Stimulated activated naive CD8-positive, alpha-beta T cell treated with anti-CD3 and anti-CD28 coated beads, Interleukin-15, Interleukin-2, amounts not matched to agents 100 U/mL and 50 U/mL, for 24 hours (primary cell): ENCODE results near the gene ERP29.
"Not testable (repeated sequence)": the region's sequence is repeated elsewhere in the genome, so short reads cannot be mapped to it uniquely, and the experiment has no call there.

Experiments used
- ATAC-seq: fragments of 150-1000 bp; cut with Tn5 transposase; one replicate; pipeline ENCODE4 v1.10.0; 2021
- DNase-seq: peaks from one replicate; pipeline ENCODE4 v3.0.0; 2021

The ERP29 gene

DNA sequence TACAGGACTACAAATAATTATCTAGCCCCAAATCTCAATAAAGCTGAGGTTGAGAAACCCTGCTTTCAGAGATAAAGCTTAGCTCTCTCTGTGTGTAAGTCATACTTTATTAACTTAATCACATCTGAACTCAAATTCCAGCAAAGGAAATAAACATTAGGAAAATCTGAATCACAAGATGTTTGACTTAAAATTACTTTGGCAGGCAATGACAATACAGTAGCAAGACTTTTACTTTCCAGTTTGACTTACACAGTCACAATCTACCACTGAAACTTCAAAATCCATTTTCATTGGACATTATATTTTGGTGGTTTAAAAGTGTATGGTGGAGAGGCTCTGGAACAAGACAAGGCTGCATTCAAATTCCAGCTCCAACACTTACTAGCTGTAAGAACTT is 11.7 kb upstream of the ERP29 start:
- DNase-seq: no peak
- peak; percentile 85 for ATAC-seq

DNA sequence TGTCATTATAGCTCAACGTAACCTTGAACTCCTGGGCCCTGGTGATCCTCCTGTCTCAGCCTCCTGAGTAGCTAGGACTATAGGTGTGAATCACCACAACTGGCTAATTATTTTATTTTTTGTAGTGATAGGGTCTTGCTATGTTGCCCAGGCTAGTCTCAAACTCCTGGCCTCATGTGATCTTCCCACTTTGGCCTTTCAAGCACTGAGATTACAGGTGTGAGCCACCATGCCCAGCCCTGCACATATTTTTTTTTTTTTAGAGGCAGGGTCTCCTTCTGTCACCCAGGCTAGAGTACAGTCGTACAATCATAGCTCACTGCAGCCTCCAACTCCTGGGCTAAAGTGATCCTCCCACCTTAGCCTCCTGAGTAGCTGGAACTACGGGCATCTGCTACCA is 9.2 kb upstream of the ERP29 start:
- ATAC-seq: no peak

DNA sequence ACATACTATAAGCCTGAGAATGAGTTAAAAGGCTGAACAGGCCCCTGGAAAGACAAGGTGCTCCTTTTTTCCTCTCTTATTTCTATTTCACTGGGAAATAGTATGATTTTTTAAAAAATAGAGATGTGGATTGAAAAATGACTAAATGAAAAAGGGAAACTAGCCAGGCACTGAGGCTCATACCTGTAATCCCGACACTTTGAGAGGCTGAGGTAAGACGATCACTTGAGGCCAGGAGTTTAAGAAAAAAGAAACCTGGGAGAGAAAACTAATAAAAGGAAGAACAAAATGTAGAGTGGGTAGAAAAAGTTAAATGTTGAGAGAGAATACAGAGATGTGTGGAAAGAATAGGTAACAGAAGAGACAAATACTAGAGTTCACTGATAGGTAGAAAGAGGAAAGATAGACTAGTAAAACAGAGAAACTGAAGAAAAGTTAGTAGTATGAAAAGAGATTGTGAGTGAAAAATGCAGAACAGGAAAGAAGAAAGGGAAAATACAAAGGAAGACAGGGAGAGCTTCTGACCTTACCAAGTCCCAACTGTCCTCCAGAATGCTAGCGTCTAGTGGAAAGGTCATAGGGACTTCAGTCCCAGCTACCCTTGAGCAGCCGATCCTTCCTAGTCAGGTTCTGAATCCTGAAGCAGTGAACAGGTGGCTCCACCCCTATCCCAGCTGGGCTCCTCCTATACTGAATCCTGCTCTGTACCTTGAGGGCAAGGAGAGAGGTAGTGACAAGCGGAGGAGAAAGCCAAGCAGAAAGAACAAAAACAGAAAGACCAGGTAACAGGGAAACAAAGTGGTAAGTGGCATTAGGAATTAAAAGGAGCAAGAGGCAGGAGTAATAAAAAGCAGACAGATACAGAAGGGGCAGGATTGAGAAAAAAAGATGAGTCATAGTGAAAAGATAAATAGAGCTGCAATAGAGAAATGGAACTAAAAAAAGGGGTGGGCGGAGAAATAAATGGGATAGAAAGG is 7.5 kb upstream of the ERP29 start:
- DNase-seq (no peak), ATAC-seq (no peak)

More for the DNA sequence above, 9.2 kb upstream of the ERP29 start:
- DNase-seq: no peak

DNA sequence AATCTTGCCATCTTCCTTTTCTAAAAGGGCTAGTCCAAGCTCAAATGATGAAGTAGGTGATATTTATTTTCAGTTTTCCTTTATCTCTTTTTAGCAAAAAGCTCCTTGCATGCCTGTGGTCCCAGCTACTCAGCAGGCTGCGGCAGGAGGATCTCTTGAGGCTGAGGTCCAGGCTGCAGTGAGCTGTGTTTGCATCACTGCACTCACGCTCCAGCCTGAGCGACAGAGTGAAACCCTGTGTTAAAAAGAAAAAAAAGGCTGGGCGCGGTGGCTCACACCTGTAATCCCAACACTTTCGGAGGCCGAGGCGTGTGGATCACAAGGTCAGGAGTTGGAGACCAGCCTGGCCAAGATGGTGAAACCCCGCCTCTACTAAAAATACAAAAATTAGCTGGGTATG is 5.3 kb upstream of the ERP29 start:
- DNase-seq (no peak), ATAC-seq (no peak)

DNA sequence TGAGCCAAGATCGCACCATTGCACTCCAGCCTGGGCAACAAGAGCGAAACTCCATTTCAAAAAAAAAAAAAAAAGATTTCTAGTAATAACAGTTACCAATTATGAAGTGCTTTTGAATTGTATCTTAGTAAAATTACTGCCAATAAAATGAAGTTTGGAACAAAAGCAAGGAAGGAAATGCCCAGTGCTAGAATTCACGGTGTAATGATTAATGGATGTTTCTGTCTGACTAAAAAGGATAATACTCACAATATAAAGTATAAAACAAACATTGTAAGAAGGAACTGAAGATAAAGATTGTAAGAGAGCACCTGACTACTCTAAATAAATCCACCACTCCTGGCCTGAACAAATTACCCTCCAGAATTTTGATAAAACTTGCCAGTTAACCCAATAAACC is 4.3 kb upstream of the ERP29 start:
- no peak for ATAC-seq

DNA sequence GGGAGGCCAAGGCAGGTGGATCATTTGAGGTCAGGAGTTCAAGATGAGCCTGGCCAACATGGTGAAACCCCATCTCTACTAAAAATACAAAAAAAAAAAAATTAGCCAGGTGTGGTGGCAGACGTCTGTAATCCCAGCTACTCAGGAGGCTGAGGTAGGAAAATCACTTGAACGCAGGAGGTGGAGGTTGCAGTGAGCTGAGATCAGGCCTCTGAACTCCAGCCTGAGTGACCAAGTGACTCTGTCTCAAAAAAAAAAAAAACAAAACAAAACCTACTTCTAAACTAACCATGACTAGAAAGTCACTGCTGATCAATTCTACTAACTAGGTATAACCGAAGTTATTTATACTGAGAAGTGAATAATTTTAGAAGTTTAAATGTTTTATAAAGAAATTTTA is 3.6 kb upstream of the ERP29 start:
- not testable (repeated sequence) for DNase-seq, ATAC-seq

More for the DNA sequence above, 4.3 kb upstream of the ERP29 start:
- DNase-seq: no peak

DNA sequence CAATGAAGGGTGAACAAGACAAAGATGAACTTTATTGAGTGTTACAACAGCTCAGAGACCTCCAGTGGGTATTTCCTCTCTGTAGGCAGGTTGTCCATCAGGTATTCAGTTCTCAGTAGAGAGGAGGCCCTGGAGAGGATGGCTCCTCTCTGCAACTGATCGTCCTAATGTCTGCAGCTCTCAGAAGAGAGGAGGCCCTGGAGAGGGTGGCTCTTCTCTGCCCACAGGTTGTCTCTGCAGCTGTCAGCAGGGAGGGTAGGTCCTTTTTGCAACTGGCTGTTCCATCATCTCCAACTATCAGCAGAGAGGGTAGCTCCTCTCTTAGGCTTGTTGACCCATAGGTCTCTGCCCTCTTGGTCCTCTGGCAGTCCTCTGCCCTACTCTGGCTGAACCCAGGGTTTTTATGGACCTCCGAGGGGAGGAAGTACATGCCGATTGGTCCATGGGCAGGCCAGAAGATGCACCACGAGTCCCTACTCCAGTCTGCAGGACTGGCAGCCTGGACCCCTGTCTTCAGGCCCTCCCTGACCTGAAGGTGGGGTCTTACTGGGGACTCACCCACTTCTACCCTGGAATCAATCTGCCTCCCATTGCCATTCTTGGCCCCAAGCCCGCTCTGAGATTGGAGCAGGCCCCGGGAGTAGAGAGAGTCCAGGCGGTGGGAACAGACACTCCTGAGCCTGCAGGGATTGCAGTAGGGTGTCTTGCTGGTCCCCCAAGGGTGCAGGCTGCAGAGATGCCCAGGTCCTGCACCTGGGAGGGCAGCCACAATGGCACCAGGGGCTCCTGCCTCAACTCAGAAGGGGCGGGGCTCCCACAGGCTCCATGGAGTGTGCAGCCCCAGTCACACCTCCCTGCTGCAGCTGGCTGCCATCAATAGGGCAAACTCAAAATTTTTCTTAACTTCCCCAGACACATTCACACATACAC is 2.5 kb upstream of the ERP29 start:
- DNase-seq (no peak), ATAC-seq (no peak)

DNA sequence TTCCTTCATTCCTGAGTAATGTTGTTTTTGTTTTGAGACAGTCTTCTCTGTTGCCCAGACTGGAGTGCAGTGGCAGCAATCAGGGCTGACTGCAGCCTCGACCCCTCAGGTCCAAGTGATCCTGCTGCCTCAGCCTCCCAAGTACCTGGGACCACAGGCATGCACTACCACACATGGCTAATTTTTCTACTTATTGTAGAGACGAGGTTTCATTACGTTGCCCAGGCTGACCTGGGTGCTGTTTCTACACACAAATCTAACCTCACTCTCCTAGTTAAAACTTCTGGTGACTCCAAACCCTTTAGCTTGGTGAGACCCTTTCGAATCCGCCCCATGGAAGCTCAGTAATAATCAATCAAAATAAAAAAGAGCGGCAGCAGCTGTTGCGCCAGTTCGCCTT is 1.5 kb upstream of the ERP29 start:
- DNase-seq (no peak), ATAC-seq (no peak)

DNA sequence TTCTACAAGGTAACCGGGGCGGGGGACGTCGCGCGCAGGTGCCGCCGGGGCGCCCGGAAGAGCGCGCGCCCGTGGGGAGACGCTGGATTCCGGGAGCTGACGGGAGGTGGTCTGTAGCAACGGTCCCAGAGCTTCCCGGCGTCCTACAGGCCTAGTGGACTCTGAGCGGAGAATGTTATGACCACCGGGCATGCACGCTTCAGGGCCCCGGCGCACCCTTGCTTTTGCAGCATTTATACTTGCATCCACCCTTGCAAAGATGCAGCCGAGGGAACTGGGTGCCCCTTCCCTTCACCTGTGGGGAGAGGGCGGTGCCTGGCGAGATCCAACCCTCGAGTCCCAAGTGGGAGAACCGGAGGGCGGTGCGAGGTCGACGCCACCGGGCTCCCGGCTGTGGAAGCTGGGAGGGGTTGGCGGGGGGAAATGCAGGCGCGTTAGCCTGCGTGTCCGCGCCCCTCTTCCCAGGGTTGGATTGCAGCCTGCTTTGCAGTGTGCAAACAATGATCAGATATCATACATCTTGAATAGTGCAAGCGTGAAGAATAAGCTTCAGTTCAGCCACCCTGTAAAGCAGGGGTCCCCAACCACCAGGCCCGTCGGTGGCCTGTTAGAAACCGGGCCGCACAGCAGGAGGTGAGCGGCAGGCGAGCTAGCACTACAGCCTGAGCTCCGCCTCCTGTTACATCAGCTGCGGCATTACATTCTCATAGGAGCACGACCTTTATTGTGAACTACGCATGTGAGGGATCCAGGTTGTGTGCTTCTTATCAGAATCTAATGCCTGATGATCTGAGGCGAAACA is 576 bp downstream of the ERP29 start:
- DNase-seq (peak; percentile 78), ATAC-seq (peak; percentile 62)

DNA sequence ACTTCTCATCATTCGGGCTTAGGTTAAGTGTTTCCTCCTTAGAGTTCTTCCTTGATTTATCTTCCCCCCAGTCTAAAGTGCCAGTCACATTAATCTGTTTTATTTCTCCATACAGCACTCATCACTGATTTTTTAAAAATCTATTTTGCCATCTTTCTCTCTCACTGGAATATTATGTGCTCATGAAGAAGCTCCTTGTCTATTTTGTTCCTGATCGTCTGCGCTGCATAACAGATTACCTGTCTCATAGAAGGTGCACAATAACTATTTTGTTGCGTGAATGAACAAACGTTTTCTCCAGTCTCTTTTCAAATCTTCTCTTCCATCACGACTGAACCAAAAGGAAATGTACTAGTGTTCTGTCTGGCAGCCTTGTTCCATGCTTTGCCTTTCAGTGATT is 2.7 kb downstream of the ERP29 start:
- DNase-seq (no peak), ATAC-seq (no peak)

DNA sequence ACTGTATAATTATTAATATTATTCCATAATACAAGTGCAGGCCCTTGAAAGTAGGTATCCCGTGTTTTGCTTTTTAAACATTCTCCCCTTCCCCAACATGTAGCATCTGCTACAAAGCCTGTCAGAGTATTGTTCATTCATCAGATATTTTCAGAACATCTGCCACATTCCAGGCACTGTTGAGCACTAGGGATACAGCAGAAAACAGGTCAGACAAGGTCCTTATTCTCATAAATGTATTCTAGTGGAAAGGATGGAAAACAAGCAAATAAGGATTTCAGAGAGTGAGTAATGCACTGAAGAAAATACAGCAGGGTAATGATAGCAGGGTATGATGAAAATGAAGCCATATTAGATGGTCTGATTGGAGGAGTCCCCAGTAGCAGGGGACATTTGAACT is 3.8 kb downstream of the ERP29 start:
- ATAC-seq: no peak
- no peak for DNase-seq

DNA sequence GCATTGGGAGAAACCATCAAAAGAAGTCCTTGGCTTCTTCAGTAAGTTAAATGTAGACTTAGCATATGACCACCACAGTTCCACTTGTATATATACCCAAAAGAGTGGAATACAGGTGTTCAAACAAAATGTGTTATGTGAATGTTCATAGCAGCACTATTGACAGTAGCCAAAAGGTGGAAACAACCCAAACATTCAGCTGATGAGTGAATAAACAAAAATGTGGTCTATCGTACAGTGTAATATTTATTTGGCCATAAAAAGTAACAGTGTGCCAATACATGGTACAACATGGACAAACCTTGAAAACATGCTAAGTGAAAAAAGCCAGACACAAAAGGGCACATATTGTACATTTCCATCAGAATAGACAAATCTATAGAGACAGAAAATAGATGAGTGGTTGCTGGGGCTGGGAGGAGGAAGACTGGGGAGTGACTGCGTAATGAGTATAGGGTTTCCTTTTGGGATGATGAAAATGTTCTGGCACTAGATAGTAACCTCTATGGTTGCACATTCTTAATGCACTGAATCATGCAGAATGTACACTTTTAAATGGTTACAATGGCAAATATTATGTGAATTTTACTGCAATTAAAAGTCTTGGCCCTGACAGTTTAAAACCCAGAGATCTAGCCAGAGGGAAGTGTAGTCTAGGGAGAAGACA is 5.5 kb downstream of the ERP29 start:
- no peak for ATAC-seq
- no peak for DNase-seq

DNA sequence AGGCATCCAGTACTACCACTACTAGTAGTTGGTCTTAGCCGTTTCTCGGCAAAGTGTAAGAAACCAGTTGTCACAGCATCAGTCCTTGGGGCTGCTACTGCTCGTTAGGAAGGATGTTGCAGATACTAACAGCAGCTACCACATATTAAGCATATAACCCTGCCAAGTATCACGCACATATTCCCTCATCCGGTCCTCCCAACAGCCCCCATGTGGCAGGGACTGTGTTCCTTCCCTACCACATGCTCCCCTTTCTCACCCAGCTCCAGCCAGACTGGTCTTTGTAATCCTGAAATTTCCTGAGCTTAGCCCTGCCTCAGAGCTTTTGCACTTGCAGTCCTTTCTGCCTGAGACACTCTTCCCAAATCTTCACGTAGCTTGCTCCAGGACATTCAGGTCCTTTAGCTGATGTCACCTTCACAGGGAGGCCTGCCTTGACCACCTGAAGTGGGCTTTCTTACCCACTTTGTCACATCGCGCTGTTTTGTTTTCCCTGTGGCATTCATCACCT is 7.8 kb downstream of the ERP29 start:
- DNase-seq: no peak
- ATAC-seq: no peak

DNA sequence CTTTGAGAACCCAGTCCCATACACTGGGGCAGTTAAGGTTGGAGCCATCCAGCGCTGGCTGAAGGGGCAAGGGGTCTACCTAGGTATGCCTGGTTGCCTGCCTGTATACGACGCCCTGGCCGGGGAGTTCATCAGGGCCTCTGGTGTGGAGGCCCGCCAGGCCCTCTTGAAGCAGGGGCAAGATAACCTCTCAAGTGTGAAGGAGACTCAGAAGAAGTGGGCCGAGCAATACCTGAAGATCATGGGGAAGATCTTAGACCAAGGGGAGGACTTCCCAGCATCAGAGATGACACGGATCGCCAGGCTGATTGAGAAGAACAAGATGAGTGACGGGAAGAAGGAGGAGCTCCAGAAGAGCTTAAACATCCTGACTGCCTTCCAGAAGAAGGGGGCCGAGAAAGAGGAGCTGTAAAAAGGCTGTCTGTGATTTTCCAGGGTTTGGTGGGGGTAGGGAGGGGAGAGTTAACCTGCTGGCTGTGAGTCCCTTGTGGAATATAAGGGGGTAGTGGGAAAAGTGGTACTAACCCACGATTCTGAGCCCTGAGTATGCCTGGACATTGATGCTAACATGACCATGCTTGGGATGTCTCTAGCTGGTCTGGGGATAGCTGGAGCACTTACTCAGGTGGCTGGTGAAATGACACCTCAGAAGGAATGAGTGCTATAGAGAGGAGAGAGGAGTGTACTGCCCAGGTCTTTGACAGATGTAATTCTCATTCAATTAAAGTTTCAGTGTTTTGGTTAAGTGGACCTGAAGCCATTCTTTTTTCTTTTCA is 9.2 kb downstream of the ERP29 start:
- ATAC-seq (no peak), DNase-seq (no peak)

DNA sequence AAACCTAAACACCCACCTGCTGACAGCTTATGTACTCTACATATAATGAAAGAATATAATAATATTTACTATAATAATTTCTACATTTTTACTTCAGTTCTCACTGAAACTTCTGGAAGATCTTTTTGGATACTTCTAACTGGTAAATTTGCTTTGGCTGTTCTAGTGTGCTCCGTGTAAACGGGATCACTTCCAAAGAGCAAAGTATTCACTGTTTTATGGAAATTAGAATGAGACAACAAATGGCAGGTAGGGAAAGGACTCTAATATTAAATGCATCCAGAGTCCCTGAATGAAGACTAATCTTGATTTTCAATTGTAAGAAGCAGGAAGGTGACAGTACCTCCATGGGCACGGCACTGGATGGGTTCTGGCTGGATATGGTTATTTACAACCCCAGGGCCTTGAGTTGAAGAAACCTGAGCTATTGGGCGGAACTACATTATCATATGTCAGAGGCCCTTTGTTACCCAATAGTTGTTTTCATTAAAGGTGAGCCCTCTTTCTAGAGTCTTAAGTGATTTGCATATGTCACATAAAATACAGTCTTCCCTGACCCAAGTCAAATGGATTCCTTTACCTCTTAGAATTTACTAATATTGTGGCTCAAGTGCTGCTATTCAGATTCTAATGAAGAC is 10.7 kb downstream of the ERP29 start:
- no peak for DNase-seq
- no peak for ATAC-seq

DNA sequence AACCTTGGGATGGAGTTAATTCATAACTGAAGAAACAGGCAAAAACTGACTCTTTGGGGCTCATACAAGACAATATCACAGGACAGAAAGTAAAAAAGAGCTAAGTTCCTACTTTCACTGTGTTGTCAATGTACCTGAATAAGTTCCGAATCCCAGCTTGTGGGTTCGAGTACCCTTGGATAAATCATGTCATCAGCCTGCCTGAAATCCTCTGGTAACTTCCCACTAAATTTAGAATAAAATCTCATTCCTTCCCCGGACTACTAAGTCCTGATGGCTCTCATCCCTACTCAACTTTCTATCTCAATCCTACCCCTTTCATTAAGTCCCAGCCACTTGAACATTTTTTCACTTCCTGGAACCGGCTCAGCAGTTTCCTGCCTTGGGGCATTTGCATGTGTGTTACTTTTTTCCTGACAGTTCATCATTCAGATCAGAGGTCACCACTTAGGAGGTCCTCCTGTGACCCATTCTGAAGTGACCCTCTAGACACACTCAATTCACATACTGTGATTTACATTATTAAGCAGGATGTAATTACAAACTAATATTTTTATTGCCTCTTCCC is 12.7 kb downstream of the ERP29 start:
- peak; percentile 10 for ATAC-seq
- DNase-seq: no peak

DNA sequence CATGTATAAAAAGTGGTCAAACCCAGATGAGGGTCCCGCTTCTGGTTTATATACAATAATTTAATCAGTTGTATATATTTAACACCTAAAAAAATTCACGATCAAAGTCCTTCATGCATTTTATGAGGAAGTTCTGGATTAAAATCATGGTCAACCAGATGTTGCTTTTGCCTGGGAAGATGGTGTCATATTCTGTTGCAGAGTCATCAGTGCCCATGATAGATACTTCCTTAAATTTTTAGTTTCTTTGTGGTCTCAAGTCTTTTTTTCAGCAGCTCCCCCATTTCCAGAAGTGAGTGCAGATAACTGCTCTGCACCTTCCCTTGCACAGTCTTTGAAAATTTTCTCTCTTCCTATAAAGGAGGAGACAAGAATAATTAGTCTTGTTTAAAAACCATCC is 16.1 kb downstream of the ERP29 start:
- ATAC-seq (no peak), DNase-seq (no peak)

DNA sequence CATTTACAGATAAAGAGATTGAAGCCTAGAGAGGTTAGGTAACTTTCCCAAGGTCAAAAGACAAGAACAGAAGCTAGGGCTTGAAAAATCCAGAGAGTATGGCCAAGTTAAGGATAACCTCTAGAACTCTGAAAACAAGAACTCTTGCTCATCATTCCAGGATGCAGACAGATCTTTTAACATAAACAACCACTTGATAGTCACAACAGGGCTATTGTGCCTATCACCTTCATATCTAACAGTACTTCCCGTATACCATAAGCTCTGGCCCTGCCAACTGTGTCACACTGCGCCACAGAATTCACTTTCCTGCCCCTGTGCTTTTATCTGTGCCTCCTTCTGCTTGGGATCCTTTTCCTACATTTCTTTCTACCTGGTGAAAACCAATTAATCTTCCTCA is 18.2 kb downstream of the ERP29 start:
- ATAC-seq: no peak

DNA sequence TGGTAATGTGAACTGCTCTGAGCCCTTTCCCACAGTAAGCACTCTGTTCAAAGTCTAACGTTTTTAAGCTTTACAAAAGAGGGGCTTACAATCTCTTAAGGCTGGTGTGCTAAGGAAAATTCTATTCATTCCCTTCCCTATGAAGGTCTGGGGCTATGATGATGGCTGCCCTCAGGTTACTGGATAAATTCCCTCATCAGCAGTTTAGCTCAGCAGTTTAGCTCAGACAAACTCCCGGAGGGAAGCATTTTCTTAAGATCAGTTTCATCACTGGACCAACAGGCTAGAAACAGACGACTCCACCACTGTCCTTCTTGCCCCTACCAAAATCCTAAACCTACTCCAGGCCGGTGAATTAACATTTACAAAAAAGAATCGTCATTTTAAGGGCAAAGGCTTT is 19.1 kb downstream of the ERP29 start:
- ATAC-seq: no peak
- DNase-seq: no peak

More for the DNA sequence above, 18.2 kb downstream of the ERP29 start:
- DNase-seq: no peak
